Measurements from ENCODE around the gene ZC3HAV1.

GRCh38 chr7:139071680-139072079, 37.8 kb downstream of the ZC3HAV1 start:
- TF ChIP-seq CTCF (IDR thresholded peaks at IDR 0.05 in 4 of 5, conservative IDR thresholded peaks at IDR 0.05 in 1 of 5) (no peak), POLR2A (IDR thresholded peaks at IDR 0.05) (no peak)

All from gastrocnemius medialis (tissue), 4 donors.